ENCODE data around the gene RSPO3. TPM values are rescaled to one million over a fixed set of nuclear protein-coding genes. Genes with fewer than 3 reads are reported as not detected.

RSPO3 gene
- total RNA-seq, 1 donor from 2014 or later = not detected

Other genes starting within 250 kb of the RSPO3 start
- 13.8 and 16.9 TPM in 2 replicates for gene RNF146, start 148.2 kb downstream of the RSPO3 start, total RNA-seq
- gene ECHDC1, start 224.9 kb downstream of the RSPO3 start, total RNA-seq = 46.5 and 51.2 TPM in 2 replicates